Activated B cell treated with CpG ODN at 0.5 μM for 24 hours (primary cell): Measurements from ENCODE around the gene ZNF256. TPM values are rescaled to one million over a fixed set of nuclear protein-coding genes. Genes with fewer than 3 reads are reported as not detected.

ENCODE experiments used
- ATAC-seq: fragments of 200-7000 bp; cut with Tn5 transposase; one replicate; pipeline ENCODE4 v1.10.0; 2021; ENCODE audit warnings: low read depth, mild to moderate bottlenecking, moderate library complexity
- CTCF ChIA-PET: fragments of 350-600 bp; sonication (Branson Sonifier 250); formaldehyde crosslinking; loops from one replicate; lab custom pipeline; 2021; ENCODE audit warnings: antibody characterized with exemption; lab: Charles Lee
- POLR2A ChIA-PET: fragments of 350-600 bp; sonication (Branson Sonifier 250); formaldehyde crosslinking; loops from one replicate; lab custom pipeline; 2021; ENCODE audit warnings: antibody characterized with exemption; lab: Charles Lee
- DNase-seq: peaks from one replicate; pipeline ENCODE4 v3.0.0; 2022
- H3K27ac Mint-ChIP-seq: one replicate; pipeline ENCODE4 v1.8.0; 2020; ENCODE audit warnings: mixed read lengths
- H3K27me3 Mint-ChIP-seq: one replicate; pipeline ENCODE4 v1.8.0; 2021; ENCODE audit warnings: mixed read lengths
- H3K36me3 Mint-ChIP-seq: one replicate; pipeline ENCODE4 v1.8.0; 2021; ENCODE audit warnings: low read depth, mixed read lengths
- H3K4me1 Mint-ChIP-seq: one replicate; pipeline ENCODE4 v1.8.0; 2021; ENCODE audit warnings: mixed read lengths
- H3K4me3 Mint-ChIP-seq: one replicate; pipeline ENCODE4 v1.8.0; 2020; ENCODE audit warnings: mild to moderate bottlenecking, mixed read lengths
- H3K9me3 Mint-ChIP-seq: one replicate; pipeline ENCODE4 v1.8.0; 2020; ENCODE audit warnings: mixed read lengths
- CTCF ChIP-seq: fragments of 200-600 bp; IDR thresholded peaks from one replicate; pipeline ENCODE4 v1.8.0; 2022; ENCODE audit warnings: antibody characterized with exemption, mild to moderate bottlenecking
- intact Hi-C: fragments of 100-400 bp; cut with micrococcal nuclease; formaldehyde crosslinking; loops from one replicate; pipeline ENCODE4 v1.15.1; 2024
- total RNA-seq: library from RNA; stranded (reverse); gene quantifications from 2 replicates; pipeline ENCODE4 v1.2.3, GENCODE V29; 2022

Gene ZNF256
- total RNA-seq, 1 donor from 2014 or later, result 20.2 TPM

- no peaks in the 10 kb centered on the region for H3K9me3 Mint-ChIP-seq
- ATAC-seq, result no peak
- peaks cover 34% of the 10 kb centered on the region for H3K4me1 Mint-ChIP-seq
- intact Hi-C loops, result no loop called here
- TF ChIP-seq CTCF, result no peak
- no peak for DNase-seq
- ChIA-PET POLR2A (interaction anchor here (0.6 kb wide), 2 partner anchors 43 to 63 kb away, joined by 4 to 7 read pairs; no protein-coding TSS in a partner anchor), CTCF (no interaction called here)
- H3K4me3 Mint-ChIP-seq, result peak overlapping the region; percentile 94
- no peak overlapping the region for H3K27ac Mint-ChIP-seq
- H3K27me3 Mint-ChIP-seq, result no peaks in the 10 kb centered on the region
- peaks cover 50% of the 10 kb centered on the region for H3K36me3 Mint-ChIP-seq
These were observed 33.0 kb downstream of the ZNF256 start for GRCh38 chr19:57914531-57914930.

GRCh38 chr19:57907394-57907793 lies 40.1 kb downstream of the ZNF256 start:
- Mint-ChIP-seq H3K27me3 (no peaks in the 10 kb centered on the region), H3K4me1 (peaks cover 20% of the 10 kb centered on the region), H3K36me3 (peaks cover 54% of the 10 kb centered on the region), H3K4me3 (no peak overlapping the region), H3K27ac (no peak overlapping the region), H3K9me3 (no peaks in the 10 kb centered on the region)
- DNase-seq (no peak), ATAC-seq (no peak)
- TF ChIP-seq CTCF, result no peak
- intact Hi-C loops, result loop anchor here (10.0 kb wide), 1 partner anchor 803 kb away; no protein-coding TSS in a partner anchor
- CTCF ChIA-PET, result no interaction called here
- POLR2A ChIA-PET, result interaction anchor here (0.8 kb wide), 1 partner anchor 10 kb away, joined by 11 read pairs; no protein-coding TSS in a partner anchor

GRCh38 chr19:57905258-57905657 lies 42.2 kb downstream of the ZNF256 start:
- DNase-seq (no peak), ATAC-seq (peak; percentile 74)
- H3K9me3 Mint-ChIP-seq, result no peaks in the 10 kb centered on the region
- intact Hi-C loops, result loop anchor here (10.0 kb wide), 1 partner anchor 800 kb away; no protein-coding TSS in a partner anchor
- TF ChIP-seq CTCF, result no peak
- peak overlapping the region; percentile 22 for H3K4me3 Mint-ChIP-seq
- no peaks in the 10 kb centered on the region for H3K27me3 Mint-ChIP-seq
- H3K4me1 Mint-ChIP-seq, result peaks cover 18% of the 10 kb centered on the region
- peaks cover 32% of the 10 kb centered on the region for H3K36me3 Mint-ChIP-seq
- ChIA-PET POLR2A (no interaction called here), CTCF (no interaction called here)
- peak overlapping the region; percentile 42 for H3K27ac Mint-ChIP-seq

GRCh38 chr19:57903618-57904184 lies 43.8 kb downstream of the ZNF256 start:
- intact Hi-C loops, result loop anchor here (1.0 to 10.0 kb wide), 3 partner anchors 165 to 799 kb away; no protein-coding TSS in a partner anchor
- Mint-ChIP-seq H3K36me3 (peaks cover 22% of the 10 kb centered on the region), H3K27ac (peak overlapping the region; percentile 3), H3K27me3 (no peaks in the 10 kb centered on the region), H3K4me3 (no peak overlapping the region), H3K4me1 (peaks cover 18% of the 10 kb centered on the region), H3K9me3 (no peaks in the 10 kb centered on the region)
- ChIA-PET POLR2A (no interaction called here), CTCF (interaction anchor here (1.1 to 1.6 kb wide), 3 partner anchors 16 to 800 kb away, joined by 3 to 5 read pairs (median 3); no protein-coding TSS in a partner anchor)
- TF ChIP-seq CTCF, result no peak
- DNase-seq (no peak), ATAC-seq (no peak)

GRCh38 chr19:57900311-57900710 lies 47.2 kb downstream of the ZNF256 start:
- intact Hi-C loops, result loop anchor here (5.0 to 10.0 kb wide), 2 partner anchors 493 to 796 kb away; no protein-coding TSS in a partner anchor
- Mint-ChIP-seq H3K27ac (no peak overlapping the region), H3K9me3 (no peaks in the 10 kb centered on the region), H3K4me3 (no peak overlapping the region), H3K4me1 (peaks cover 14% of the 10 kb centered on the region), H3K27me3 (no peaks in the 10 kb centered on the region), H3K36me3 (peaks cover 2% of the 10 kb centered on the region)
- no peak for TF ChIP-seq CTCF
- DNase-seq (no peak), ATAC-seq (no peak)
- POLR2A ChIA-PET, result no interaction called here
- CTCF ChIA-PET, result no interaction called here

Other genes with a start within 250 kb of the ZNF256 start
- gene ZNF154, start 238.5 kb downstream of the ZNF256 start, total RNA-seq, result 23.2 and 27.9 TPM in 2 replicates
- 25.2 and 27.0 TPM in 2 replicates for gene ZNF671, start 220.1 kb downstream of the ZNF256 start, total RNA-seq
- gene ZNF776, start 200.9 kb downstream of the ZNF256 start, total RNA-seq, result 26.5 and 29.9 TPM in 2 replicates
- gene ZNF586, start 178.0 kb downstream of the ZNF256 start, total RNA-seq, result 29.4 and 33.7 TPM in 2 replicates
- 13.9 and 15.6 TPM in 2 replicates for gene ZNF552, start 132.8 kb downstream of the ZNF256 start, total RNA-seq
- gene ZNF587B, start 117.4 kb downstream of the ZNF256 start, total RNA-seq, result 29.3 and 35.0 TPM in 2 replicates
- gene ZNF587, start 97.8 kb downstream of the ZNF256 start, total RNA-seq, result 44.0 and 61.1 TPM in 2 replicates
- 64.7 and 84.0 TPM in 2 replicates for gene ZNF814, start 58.7 kb downstream of the ZNF256 start, total RNA-seq
- 27.2 and 29.0 TPM in 2 replicates for gene ZNF417, start 31.1 kb downstream of the ZNF256 start, total RNA-seq
- 21.3 and 26.5 TPM in 2 replicates for gene ZNF418, start 12.3 kb downstream of the ZNF256 start, total RNA-seq
- 0.81 and 1.1 TPM in 2 replicates for gene C19orf18, start 26.8 kb upstream of the ZNF256 start, total RNA-seq
- 27.8 and 32.9 TPM in 2 replicates for gene ZNF606, start 55.1 kb upstream of the ZNF256 start, total RNA-seq
- not detected in 2 replicates for gene ZSCAN1, start 86.3 kb upstream of the ZNF256 start, total RNA-seq
- 5.8 and 7.5 TPM in 2 replicates for gene ZNF135, start 111.6 kb upstream of the ZNF256 start, total RNA-seq
- 40.8 and 49.8 TPM in 2 replicates for gene ZSCAN18, start 150.5 kb upstream of the ZNF256 start, total RNA-seq
- 9.7 and 10.8 TPM in 2 replicates for gene ZNF329, start 203.1 kb upstream of the ZNF256 start, total RNA-seq
- 47.2 and 50.3 TPM in 2 replicates for gene ZNF274, start 235.4 kb upstream of the ZNF256 start, total RNA-seq